Activated CD4-positive, CD25-positive, alpha-beta regulatory T cell treated with anti-CD3 and anti-CD28 coated beads, Interleukin-2, amount 50 U/mL, for 24 hours (primary cell): ENCODE measurements around the gene GRIA4.

ENCODE experiments used
- ATAC-seq, 2 donors: fragments of 150-1000 bp; cut with Tn5 transposase; one replicate each; pipeline ENCODE4 v1.10.0; 2021; ENCODE audit warnings: mild to moderate bottlenecking in 1 of 2, moderate library complexity in 1 of 2

The GRIA4 gene

GRCh38 chr11:105793092-105793491 is 183.2 kb downstream of the GRIA4 start:
- ATAC-seq: no peak

GRCh38 chr11:105799263-105799662 is 189.4 kb downstream of the GRIA4 start:
- no peak for ATAC-seq

GRCh38 chr11:105799728-105800462 is 190.0 kb downstream of the GRIA4 start:
- ATAC-seq: no peak

- ATAC-seq: no peak
Measured at GRCh38 chr11:105802390-105802789, 192.5 kb downstream of the GRIA4 start.

GRCh38 chr11:105811242-105811641 is 201.4 kb downstream of the GRIA4 start:
- no peak for ATAC-seq

GRCh38 chr11:105821372-105821771 is 211.5 kb downstream of the GRIA4 start:
- no peak for ATAC-seq

GRCh38 chr11:105821781-105822180 is 211.9 kb downstream of the GRIA4 start:
- no peak for ATAC-seq

- no peak for ATAC-seq
Measured at GRCh38 chr11:105823495-105824033, 213.7 kb downstream of the GRIA4 start.

- no peak for ATAC-seq
Measured at GRCh38 chr11:105824457-105825013, 214.7 kb downstream of the GRIA4 start.

- ATAC-seq: no peak
Measured at GRCh38 chr11:105825141-105825540, 215.3 kb downstream of the GRIA4 start.

GRCh38 chr11:105827906-105828305 is 218.0 kb downstream of the GRIA4 start:
- no peak for ATAC-seq

GRCh38 chr11:105829084-105829483 is 219.2 kb downstream of the GRIA4 start:
- no peak for ATAC-seq

- no peak for ATAC-seq
Measured at GRCh38 chr11:105834461-105834860, 224.6 kb downstream of the GRIA4 start.

GRCh38 chr11:105838668-105839384 is 229.0 kb downstream of the GRIA4 start:
- no peak for ATAC-seq

- ATAC-seq: no peak
Measured at GRCh38 chr11:105840391-105840790, 230.5 kb downstream of the GRIA4 start.

GRCh38 chr11:105852403-105852802 is 242.5 kb downstream of the GRIA4 start:
- no peak for ATAC-seq

- no peak for ATAC-seq
Measured at GRCh38 chr11:105854269-105854668, 244.4 kb downstream of the GRIA4 start.

- ATAC-seq: no peak
Measured at GRCh38 chr11:105856954-105857353, 247.1 kb downstream of the GRIA4 start.

GRCh38 chr11:105857728-105858127 is 247.9 kb downstream of the GRIA4 start:
- ATAC-seq: no peak

- no peak for ATAC-seq
Measured at GRCh38 chr11:105858841-105859240, 249.0 kb downstream of the GRIA4 start.

GRCh38 chr11:105860105-105860504 is 250.2 kb downstream of the GRIA4 start:
- no peak for ATAC-seq

GRCh38 chr11:105861225-105861624 is 251.4 kb downstream of the GRIA4 start:
- ATAC-seq: no peak

GRCh38 chr11:105862736-105863367 is 253.0 kb downstream of the GRIA4 start:
- ATAC-seq: peak; percentile 38 to 49
